GM21367 (cell line): Measurements from ENCODE around the gene CHN2.

Experiments
- ATAC-seq: cut with Tn5 transposase; IDR thresholded peaks from one replicate; pipeline ENCODE4 v1.9.1; 2021; ENCODE audit not compliant: unreplicated experiment

The CHN2 gene

GRCh38 chr7:29483219-29484104, 288.9 kb downstream of the CHN2 start:
- no peak for ATAC-seq

- no peak for ATAC-seq
Measured at GRCh38 chr7:29484280-29484679, 289.7 kb downstream of the CHN2 start.

GRCh38 chr7:29485339-29486190, 291.0 kb downstream of the CHN2 start:
- ATAC-seq, result no peak

GRCh38 chr7:29486191-29486700, 291.7 kb downstream of the CHN2 start:
- ATAC-seq, result no peak

- no peak for ATAC-seq
Measured at GRCh38 chr7:29487424-29487823, 292.8 kb downstream of the CHN2 start.

- no peak for ATAC-seq
Measured at GRCh38 chr7:29488203-29488970, 293.8 kb downstream of the CHN2 start.

GRCh38 chr7:29488977-29489376, 294.4 kb downstream of the CHN2 start:
- ATAC-seq, result no peak

GRCh38 chr7:29490094-29490607, 295.6 kb downstream of the CHN2 start:
- ATAC-seq, result no peak

GRCh38 chr7:29494350-29494749, 299.8 kb downstream of the CHN2 start:
- ATAC-seq, result no peak

GRCh38 chr7:29495653-29496052, 301.1 kb downstream of the CHN2 start:
- no peak for ATAC-seq

- no peak for ATAC-seq
Measured at GRCh38 chr7:29496355-29497020, 301.9 kb downstream of the CHN2 start.

GRCh38 chr7:29499932-29500331, 305.4 kb downstream of the CHN2 start:
- ATAC-seq, result no peak

- ATAC-seq, result no peak
Measured at GRCh38 chr7:29500719-29501118, 306.1 kb downstream of the CHN2 start.

- ATAC-seq, result no peak
Measured at GRCh38 chr7:29502133-29502532, 307.6 kb downstream of the CHN2 start.

GRCh38 chr7:29505931-29506330, 311.4 kb downstream of the CHN2 start:
- ATAC-seq, result no peak

- ATAC-seq, result no peak
Measured at GRCh38 chr7:29508608-29509007, 314.0 kb downstream of the CHN2 start.

GRCh38 chr7:29510028-29510427, 315.5 kb downstream of the CHN2 start:
- no peak for ATAC-seq

GRCh38 chr7:29511337-29511736, 316.8 kb downstream of the CHN2 start:
- ATAC-seq, result no peak

GRCh38 chr7:29511851-29512250, 317.3 kb downstream of the CHN2 start:
- ATAC-seq, result no peak

- no peak for ATAC-seq
Measured at GRCh38 chr7:29516491-29516890, 321.9 kb downstream of the CHN2 start.
